HL-60 (cell line): Measurements from ENCODE around the gene PIERCE2.
A peak's percentile ranks its signal among the peaks of the same experiment; 100 is the strongest.

Source experiments
- DNase-seq, 2 experiments: peaks; one replicate each; pipeline ENCODE4 v3.0.0-alpha.2; 2010 to 2020; ENCODE audit warnings: low read depth in 1 of 2, low spot score in 1 of 2
- H3K27ac ChIP-seq: fragments of 250-450 bp; sonication (Bioruptor Pico); replicated peaks from 2 replicates; pipeline ENCODE4 v1.5.1; 2020; ENCODE audit warnings: mild to moderate bottlenecking, moderate library complexity
- H3K27me3 ChIP-seq: fragments of 250-450 bp; sonication (Bioruptor Pico); 2 replicates; pipeline ENCODE4 v1.5.1; 2021; ENCODE audit warnings: mild to moderate bottlenecking, moderate library complexity; ENCODE audit not compliant: insufficient read depth, poor library complexity, severe bottlenecking
- H3K4me3 ChIP-seq: replicated peaks from 2 replicates; pipeline ENCODE4 v1.5.1; 2011; ENCODE audit warnings: mild to moderate bottlenecking, control low read depth, low read length; ENCODE audit not compliant: insufficient read depth
- CTCF ChIP-seq: IDR thresholded peaks from one replicate; pipeline ENCODE4 v1.5.1; 2011; ENCODE audit warnings: low read length, control low read depth, inconsistent platforms; ENCODE audit not compliant: insufficient read depth
- GABPA ChIP-seq: IDR thresholded peaks from 2 replicates; pipeline ENCODE4 v1.6.1; 2012; ENCODE audit warnings: low read depth
- POLR2AphosphoS5 ChIP-seq: IDR thresholded peaks from 2 replicates; pipeline ENCODE4 v1.6.1; 2012; ENCODE audit warnings: low read depth
- REST ChIP-seq: IDR thresholded peaks from 2 replicates; pipeline ENCODE4 v1.6.1; 2012; ENCODE audit warnings: low read depth; ENCODE audit not compliant: insufficient replicate concordance
- SPI1 ChIP-seq: IDR thresholded peaks from 2 replicates; pipeline ENCODE4 v1.6.1; 2012; ENCODE audit warnings: low read depth, mild to moderate bottlenecking, borderline replicate concordance
- microRNA-seq: library from miRNA; unstranded; fragments of <30 nt; microRNA quantifications from one replicate; pipeline ENCODE4, GENCODE V29; 2018

The PIERCE2 gene

GRCh38 chr15:55461447-55461846 lies 53.2 kb downstream of the PIERCE2 start:
- no peak for TF ChIP-seq GABPA
- no peak for TF ChIP-seq SPI1
- H3K4me3 ChIP-seq: no peak overlapping the region
- DNase-seq: no peak
- no peaks in the 10 kb centered on the region for H3K27me3 ChIP-seq
- H3K27ac ChIP-seq: no peak overlapping the region

GRCh38 chr15:55468321-55468720 lies 60.0 kb downstream of the PIERCE2 start:
- Histone ChIP-seq H3K4me3 (no peak overlapping the region), H3K27me3 (no peaks in the 10 kb centered on the region), H3K27ac (no peak overlapping the region)
- no peak for DNase-seq
- TF ChIP-seq GABPA (no peak), CTCF (no peak), SPI1 (no peak), REST (no peak), POLR2AphosphoS5 (no peak)

Small RNA genes within 50 kb of the gene (microRNA-seq; reads per million reads assigned to microRNA genes)
- 166 reads per million, percentile 74 among the genes with 10 or more reads in this experiment for gene MIR628
